ENCODE data around the gene CA11.
"Not testable (repeated sequence)": the region's sequence is repeated elsewhere in the genome, so short reads cannot be mapped to it uniquely, and the experiment has no call there.

CA11 gene

DNA sequence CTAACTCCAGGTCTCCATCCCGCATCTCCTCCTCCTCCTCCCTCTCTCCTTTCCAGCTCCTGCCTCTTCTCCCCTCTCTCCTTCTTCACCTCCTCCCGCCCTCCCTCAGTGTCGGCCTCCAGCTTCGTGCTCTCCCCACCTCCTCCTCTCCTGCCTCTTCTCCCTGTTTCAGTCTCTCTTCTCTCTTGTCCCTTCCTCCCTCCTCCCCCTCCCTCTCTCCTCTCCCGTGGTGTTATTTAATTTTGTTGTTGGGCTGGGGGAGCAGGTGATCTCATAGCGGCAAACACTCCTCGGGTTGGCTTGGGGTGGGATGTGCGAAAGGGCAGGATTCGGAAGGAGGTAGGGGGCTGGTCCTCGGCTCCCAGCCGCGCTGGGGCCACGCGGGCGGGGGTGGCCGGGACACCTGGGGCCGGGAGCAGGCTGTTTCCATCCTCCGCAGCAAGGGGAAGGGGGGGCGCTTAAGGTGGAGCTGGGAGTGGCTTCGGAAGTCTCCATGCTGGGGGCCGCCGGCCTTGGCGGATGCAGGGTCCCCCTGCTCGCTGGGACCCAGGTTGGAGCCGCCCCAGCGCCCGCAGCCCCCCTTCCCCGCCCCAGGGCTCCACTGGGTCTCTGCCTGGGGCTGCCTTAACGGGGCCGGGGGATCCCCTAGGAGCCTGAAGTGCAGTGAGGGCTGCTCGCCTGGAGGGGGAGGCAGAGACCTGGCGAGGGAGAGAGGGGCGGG, at the start of gene CA11:
TSS of gene CA11 (minus strand) at position 187 of the 721 bp plus-strand sequence. CDS start 555 bp downstream, outside the sequence.
- DNase-seq, result peak; percentile 86

DNA sequence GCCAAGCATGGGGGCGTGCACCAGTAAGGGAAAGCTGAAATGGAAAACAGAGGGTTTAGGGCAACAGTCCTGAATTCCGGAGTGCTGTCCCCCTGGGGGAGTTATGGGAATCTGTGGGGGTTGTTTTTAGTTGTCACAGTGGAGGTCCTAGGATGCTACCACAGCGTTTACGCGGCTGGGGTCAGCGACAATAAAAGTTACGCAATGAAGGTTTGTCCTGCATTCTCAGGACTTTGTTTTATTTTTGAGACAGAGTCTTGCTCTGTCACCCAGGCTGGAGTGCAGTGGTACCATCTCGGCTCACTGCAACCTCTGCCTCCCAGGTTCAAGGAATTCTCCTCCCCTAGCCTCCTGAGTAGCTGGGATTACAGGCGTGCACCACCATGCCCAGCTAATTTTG, 47.6 kb upstream of the CA11 start:
- not testable (repeated sequence) for DNase-seq

DNA sequence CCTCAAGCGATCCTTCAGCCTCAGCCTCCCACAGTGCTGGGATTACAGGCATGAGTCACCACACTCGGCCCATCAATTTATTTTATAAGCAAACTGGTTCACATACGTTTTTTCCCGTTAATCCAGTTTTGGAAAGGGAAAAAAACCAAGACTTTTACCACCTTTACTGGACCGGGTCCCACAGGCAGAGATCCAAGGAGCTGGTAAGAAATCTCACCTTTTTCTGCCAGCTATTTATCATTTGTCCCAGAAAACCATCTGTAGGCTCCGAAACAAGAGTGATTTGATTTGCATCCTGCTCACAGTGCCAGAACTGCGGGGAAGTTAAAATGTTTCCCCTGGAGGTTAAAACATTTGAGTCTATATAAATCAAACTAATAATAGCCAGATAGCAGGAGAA, 43.5 kb upstream of the CA11 start:
- no peak for DNase-seq

DNA sequence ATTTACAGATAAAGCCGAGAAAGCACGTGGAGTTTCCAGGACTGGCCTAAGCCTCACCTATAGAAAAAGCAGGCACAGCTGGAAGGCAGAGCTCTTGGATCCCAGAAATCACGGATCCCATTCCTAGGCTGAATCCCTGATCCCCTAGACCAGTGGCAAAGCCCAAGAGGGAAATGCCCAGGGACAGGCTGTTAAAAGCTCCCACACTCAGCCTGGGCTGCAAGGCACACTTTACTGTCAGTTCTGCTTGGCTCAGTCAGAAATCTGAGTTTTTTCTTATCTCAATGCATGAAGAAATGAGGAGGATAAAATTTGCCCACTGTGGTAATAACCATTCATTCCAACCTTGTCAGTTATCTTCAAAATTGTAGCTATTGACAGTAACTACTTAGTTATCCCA, 41.8 kb upstream of the CA11 start:
- DNase-seq, result no peak

DNA sequence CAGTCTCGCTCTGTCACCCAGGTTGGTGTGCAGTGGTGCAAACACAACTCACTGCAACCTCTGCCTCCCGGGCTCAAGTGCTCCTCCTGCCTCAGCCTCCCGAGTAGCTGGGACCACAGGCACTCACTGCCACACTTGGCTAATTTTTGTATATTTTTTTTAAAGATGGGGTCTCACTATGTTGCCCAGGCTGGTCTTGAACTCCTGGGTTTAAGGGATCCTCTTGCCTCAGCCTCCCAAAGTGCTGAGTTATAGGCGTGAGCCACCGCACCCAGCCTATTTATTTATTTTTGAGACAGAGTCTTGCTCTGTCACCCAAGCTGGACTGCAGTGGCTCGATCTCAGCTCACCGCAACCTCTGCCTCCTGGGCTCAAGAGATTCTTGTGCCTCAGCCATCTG, 40.6 kb upstream of the CA11 start:
- not testable (repeated sequence) for DNase-seq

DNA sequence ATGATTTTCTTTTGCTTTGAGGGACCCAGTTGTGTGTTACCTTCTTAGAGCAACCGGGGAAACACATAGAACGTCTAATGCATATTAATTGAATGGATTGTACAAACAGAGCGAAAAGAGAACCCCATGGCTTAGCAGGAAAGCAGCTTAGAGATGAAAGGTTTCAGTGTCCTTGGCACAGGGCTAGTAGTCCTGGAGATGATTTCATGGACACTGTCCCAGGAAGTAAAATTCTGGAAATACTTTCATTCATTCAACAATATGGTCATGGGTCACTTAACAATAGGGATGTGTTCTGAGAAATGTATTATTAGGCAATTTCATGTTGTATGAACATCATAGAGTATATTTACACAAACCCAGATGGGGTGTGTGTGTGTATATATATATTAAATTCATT, 40.1 kb upstream of the CA11 start:
- DNase-seq, result no peak

DNA sequence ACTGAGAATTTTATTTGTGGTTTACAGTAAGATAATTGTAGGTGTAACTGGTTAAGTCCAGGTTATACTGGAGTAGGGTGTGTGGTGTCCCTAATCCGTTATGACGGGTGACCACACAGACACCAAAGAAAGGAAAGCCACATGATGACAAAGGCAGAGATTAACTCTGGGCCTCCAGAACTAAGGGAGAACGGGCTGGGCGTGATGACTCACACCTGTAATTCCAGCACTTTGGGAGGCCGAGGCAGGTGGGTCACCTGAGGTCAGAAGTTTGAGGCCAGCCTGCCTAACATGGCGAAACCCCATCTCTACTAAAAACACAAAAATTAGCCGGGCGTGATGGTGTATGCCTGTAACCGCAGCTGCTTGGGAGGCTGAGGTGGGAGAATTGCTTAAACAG, 39.6 kb upstream of the CA11 start:
- DNase-seq, result no peak

DNA sequence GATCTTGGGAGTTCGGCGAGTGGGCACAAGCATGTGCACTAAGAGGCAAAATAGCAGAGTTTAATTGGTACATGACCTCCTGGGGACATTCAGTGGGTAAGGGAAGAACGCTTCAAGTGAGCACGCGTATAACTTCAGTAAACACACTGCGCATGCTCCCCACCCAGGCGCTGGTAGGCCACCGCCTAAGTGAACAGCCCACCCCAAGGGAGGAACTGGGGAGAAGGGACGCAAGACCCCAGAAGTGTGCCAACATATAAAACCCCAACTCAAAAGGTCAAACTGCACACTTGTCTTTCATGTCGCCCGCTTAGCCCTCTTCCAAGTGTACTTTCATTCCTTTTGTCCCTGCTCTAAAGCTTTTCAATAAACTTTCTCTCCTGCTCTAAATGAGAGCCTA, 37.4 kb upstream of the CA11 start:
- no peak for DNase-seq

DNA sequence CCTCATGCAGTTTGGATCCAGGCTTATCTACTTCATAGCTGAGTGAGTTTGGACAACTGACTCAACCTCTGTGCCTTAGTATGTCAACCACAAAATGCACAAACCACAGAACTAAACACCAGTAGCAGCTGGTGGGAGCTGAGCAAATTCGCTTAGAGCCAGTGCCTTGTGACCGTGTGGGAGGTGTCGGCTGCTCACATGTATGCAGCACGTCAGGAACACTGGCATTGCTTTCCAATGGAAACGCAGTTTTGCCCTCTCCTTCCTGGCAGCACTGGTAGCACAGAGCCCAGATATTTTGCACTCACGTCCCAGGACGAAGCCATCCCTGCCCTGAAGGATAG, 35.1 kb upstream of the CA11 start:
- no peak for DNase-seq

DNA sequence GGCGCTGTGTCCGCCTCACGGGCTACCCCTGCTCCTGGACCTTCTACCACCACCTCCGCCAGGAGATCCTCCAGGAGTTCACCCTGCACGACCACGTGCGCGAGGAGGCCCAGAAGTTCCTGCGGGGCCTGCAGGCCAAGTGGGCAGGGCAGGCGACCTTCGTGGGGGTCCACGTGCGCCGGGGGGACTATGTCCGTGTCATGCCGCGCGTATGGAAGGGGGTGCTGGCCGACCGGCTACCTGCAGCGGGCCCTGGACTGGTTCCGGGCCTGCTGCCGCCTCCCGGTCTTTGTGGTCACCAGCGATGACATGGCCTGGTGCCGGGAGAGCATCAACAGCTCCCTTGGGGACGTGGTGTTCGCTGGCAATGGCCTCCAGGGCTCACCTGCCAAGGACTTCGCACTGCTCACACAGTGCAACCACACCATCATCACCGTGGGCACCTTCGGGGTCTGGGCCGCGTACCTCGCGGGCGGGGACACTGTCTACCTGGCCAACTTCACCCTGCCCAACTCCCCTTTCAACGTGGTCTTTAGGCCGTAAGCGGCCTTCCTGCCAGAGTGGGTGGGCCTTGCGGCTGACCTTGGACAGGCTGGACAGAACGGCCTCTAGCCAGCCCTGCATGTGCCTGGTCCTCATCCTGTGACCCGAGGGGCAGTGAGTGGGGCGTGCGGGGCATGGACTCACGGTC, 34.6 kb upstream of the CA11 start:
- DNase-seq, result no peak

DNA sequence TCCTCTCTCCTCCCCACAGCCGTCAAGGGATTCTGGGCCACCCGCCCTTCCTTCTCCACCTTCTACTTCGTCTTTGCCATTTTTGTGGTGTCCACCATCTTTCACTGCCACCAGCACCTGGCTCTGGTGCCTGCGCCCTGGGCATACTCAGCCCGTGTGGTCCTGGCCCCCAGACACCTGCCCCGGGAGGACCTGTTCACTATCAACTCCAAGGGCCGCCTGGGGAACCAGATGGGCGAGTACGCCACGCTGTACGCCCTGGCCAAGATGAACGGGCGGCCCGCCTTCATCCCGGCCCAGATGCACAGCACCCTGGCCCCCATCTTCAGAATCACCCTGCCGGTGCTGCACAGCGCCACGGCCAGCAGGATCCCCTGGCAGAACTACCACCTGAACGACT, 34.0 kb upstream of the CA11 start:
- not testable (repeated sequence) for DNase-seq

DNA sequence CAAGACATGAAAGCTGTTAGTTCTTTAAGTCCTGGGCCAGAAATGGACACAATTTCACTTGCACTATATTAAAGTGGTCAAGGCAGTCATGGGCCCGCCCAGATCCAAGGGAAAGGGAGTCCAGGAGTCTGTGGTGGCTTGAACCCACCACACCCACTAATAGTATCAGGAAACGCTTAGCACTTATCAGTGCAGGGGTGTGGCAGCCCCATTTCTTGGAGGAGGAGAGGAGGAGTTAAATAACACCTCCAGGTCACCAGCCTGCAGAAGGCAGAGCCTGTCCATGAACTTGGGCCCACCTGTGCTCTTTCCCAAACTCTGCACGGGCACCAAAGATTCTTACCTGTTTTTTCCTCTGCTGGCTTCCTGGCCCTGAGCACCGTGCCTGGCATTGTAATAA, 32.2 kb upstream of the CA11 start:
- no peak for DNase-seq

DNA sequence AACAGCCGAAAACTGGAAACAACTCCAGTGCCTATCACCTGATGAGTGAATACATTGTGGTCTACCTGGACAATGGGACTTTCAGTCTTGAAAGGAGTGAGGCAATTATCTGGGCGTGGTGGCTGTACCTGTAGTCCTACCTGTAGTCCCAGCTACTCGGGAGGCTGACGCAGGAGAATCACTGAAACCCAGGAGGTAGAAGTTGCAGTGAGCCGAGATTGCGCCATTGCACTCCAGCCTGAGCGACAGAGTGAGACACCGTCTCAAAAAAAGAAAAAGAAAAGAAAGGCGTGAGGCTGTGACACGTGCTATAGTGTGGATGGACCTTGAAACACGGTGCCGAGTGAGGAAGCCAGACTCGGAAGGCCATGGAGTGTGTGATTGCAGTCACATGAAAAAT, 30.9 kb upstream of the CA11 start:
- DNase-seq, result no peak

DNA sequence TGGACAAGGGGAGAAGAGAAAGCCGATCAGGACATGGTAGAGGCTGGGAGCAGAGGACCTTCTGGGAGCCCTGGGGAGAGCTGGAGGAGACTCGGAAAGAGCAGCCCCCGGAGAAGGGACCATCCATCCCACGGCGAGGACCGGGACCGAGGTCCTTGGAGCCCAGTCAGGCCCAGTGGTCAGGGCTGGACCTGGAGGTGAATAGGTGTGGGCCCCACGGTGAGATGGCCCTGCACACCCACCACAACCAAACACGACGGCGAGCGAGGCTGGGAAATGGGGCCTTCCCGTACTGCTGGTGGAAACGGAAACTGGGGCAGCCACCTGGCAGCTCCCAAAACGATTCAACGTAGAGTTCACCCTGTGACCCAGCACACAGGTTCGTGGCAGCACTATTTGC, 30.5 kb upstream of the CA11 start:
- no peak for DNase-seq

DNA sequence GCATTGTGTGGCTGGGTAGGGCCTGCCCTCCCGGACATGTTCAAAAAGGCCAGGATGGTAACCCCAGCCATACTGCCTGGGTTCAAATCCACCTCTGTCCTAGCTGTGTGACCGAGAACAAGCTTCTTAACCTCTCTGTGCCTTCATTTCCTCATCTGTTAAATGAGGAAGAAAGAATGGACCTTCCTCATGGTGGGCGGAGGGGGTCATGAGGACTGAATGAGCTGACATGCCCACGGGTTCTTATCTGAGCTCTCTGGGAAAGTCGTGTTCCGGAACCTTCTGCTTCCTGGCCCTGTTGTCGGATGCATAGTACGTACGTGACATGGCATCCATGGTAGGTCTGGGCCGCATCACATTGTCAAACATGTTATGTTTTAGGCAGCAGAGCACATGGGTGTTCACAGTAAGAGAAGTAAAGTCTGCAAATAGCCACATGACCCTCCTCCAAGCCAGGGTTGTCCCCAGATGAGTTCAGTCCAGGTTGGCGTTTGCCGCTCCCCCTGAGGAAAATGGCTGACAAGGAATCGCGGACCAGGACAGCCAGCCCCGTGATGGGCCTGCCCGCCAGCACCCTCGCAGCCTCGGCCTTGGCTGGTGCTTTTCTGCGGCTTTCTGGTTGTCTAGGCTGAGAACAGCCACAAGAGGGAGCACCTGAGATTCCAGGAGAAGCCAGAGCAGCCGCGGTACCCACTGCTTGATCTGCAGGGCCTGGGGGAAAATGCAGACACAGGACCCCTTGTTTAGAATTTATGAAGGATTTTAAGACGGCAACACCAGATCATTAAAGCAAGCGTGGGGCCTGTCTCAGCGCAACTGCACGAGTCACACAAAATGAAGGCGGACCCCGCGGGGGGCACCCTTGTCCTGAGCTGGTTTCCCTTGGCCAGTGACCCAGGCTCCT, 29.2 kb upstream of the CA11 start:
- peak; percentile 59 for DNase-seq

DNA sequence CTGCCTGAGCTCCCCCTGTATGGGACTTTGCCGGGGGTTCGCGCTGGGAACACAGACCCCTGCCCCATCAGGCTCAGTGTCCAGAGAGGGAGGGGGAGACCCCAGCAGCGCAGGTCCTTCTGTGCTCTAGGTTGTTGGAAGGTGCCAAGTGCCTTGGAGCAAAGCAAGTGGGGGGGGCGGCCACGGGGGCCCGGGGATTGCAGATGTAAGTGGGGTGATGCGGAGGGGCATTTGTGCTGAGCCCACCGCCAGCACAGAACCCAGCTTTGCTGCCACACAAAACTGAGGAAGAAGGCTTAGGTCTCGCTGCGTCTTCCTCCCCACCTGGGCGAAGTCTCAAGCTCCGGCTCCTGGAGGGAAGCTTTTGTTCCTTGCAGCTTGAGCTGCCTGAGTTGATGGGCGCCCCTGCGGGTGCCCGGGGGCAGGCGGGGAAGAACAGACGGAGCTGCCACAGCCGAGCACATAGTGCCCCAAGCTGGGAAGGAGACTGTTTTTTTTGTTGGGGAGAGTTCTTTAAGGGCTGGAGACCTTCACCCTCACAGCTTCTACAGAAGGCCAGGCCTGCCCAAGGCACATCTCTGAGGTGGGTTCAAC, 28.3 kb upstream of the CA11 start:
- DNase-seq, result no peak

DNA sequence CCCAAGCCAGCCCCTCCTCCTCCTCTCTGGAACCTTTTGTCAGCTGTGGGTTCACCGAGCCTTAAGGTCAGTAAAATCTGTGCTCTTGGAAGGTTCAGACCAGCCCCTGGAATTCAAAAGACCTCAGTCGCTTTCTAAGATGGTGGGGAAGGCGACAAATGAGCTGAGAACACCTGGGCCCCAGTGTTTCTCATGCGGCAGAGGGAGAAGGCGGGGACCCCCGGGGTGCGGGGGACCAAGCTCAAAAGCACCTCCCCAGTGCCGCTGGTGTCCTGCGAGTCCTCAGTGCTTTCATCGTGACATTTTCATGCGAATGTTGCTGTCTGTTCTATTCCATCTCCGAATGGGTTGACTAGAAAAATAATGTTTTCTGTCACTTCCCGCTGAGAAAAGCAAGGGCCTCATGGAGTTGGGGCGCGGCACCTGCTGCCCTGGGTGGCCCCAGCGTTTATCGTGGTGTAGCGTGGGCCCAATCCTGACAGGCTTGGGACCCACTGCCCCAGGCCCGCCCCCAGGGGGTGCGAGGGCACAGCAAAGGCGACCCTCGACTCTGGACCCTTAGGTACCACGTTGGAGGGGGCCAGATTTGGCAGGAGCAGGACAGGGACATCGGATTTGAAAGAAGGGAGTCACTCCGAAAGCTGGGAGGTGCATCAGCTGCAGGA, 27.6 kb upstream of the CA11 start:
- no peak for DNase-seq

DNA sequence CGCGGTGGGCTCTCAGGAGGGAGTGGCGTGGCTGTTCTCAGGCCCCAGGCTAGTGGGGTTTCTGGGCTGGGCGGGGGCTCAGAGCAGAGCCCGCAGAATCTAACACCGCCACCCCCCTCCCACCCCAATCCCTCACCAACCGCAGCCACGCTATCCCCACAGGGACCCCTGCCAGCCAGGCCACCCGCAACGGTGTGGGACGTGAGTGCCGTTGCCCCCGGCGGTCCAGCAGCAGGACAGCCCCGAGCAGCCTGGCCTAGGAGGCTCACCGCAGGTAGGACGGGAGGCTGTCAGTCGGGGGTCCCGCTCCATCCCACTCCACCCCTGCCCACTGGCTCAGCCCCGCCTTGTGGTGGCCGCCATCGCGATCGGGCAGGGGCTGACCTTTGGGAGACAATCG, 27.0 kb upstream of the CA11 start, which contains the start of gene NTN5:
TSS of gene NTN5 (minus strand) at position 24 of the 400 bp plus-strand sequence. CDS start 2,031 bp downstream, outside the sequence.
- no peak for DNase-seq

DNA sequence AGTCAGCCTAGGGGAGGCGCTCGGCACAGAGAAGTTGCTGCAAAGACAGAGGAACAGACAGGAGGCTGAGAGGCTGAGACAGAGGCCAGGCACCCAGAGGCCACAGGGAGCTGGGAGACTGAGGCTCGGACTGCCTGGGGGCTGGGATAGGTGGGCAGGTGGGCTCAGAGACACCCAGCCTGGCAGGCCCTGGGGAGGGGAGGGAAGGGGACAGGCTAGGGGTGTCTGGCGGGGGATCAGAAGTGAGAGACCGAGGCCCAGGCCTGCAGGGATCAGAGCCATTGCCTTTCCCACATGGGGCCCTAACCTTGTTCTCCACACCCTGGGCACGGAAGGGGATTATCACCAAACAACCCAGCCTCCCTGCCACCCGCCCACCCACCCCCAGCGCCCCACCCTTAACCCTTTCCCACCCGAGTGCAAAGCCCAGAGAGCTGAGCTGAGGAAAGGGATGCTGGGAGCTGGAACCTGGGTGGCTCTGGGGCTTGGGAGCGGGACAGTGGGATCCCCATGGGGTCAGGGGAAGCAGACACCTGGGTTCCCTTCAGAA, 25.5 kb upstream of the CA11 start:
- DNase-seq, result no peak

DNA sequence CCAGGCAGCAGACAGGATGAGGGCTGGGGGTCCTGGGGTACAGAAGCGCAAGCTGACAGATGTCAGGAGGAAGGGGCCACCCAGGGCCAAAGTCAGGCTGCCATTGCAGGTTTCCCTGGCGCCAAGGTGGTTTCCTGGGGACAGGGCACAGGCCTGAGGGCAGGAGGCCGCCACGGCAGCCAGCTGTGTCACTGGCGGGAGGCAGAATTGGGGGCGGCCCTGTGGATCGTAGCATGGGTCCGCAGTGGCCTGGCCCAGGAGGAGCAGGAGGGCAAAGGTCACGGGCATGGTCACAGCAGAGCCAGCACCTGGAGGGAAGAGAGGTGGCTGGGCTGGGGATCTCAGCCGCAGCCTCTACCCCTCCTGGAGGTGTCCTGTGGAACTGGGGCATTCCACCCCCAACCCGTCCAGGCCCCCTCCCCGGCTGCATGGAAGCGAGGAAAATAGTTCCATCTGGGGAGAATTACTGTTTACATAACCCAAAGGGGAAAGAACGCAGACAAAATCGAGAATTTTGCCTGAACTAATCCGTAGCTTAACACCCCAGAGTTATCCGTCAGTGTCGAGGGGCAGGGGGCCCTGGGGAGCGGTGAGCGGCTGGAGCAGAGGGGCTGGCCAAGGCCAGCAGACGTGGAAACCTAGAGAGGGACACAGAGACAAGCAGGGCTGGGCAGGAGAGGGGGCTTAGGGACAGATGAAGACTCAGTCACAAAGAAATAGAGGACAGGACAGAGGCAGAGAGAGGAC, 24.9 kb upstream of the CA11 start:
- no peak for DNase-seq

DNA sequence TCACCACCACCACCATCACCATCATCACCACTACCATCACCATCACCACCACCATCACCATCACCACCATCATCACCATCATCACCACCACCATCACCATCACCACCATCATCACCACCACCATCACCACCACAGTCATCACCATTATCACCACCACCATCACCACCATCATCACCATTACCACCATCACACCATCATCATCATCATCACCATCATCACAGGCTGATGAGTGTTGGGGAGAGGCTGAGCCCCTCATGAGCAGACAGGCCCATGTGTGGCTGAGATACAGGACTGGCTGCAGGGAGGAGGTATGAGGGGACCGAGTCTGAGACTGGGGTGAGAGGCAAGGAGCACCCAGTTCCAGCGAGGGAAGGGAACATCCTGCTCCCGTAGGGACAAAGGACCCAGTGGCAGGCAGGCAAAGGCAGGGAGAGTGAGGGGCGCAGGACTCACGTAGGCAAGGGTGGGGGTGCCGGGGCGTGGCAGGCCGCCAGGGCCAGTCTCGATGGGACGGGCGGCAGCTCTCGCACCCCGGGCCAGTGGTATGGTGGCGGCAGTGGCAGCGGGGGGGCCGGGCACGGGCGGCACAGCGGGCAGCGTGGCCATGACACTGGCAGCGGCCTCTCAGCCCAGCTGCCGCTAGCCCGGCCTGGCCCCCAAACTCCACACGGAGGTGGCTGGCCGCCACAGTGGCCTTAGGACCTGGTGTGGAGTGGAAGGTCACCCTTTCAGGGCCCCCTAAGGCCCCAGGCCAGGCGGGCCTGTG, 24.1 kb upstream of the CA11 start:
- DNase-seq, result no peak

Measured in NCI-H774 (cell line).